HepG2 (cell line): ENCODE results near the gene ZNF22. TPM values are rescaled to one million over a fixed set of nuclear protein-coding genes. Genes with fewer than 3 reads are reported as not detected.
A peak's percentile ranks its signal among the peaks of the same experiment; 100 is the strongest.

Experiments
- CENPBD1 ChIP-seq: sonication (generic); formaldehyde crosslinking; IDR thresholded peaks from 2 replicates; pipeline ENCODE4 v1.8.0; 2022; ENCODE audit warnings: missing genetic modification reagents, low read depth, mild to moderate bottlenecking, borderline replicate concordance
- CHD4 ChIP-seq: fragments of 200-600 bp; sonication (generic); IDR thresholded peaks from 2 replicates; pipeline ENCODE4 v1.7.0; 2017; ENCODE audit warnings: mild to moderate bottlenecking, low read length, borderline replicate concordance
- DRAP1 ChIP-seq: IDR thresholded peaks from 2 replicates; pipeline ENCODE4 v1.6.1; 2016; ENCODE audit warnings: missing genetic modification reagents, missing compliant biosample characterization
- E2F2 ChIP-seq: sonication (generic); formaldehyde crosslinking; IDR thresholded peaks from 2 replicates; pipeline ENCODE4 v1.4.0; 2020; ENCODE audit warnings: missing genetic modification reagents, borderline replicate concordance
- FOXJ3 ChIP-seq: sonication (generic); formaldehyde crosslinking; IDR thresholded peaks from 2 replicates; pipeline ENCODE4 v1.4.0; 2020; ENCODE audit warnings: missing genetic modification reagents, mild to moderate bottlenecking, borderline replicate concordance
- GATAD1 ChIP-seq: IDR thresholded peaks from 2 replicates; pipeline ENCODE4 v1.6.1; 2016; ENCODE audit warnings: missing genetic modification reagents, missing compliant biosample characterization
- GTF2F1 ChIP-seq: fragments of 150-350 bp; IDR thresholded peaks from 2 replicates; pipeline ENCODE4 v1.6.1; 2014; ENCODE audit warnings: low read length
- HNF4G ChIP-seq, 2 experiments: sonication (generic) in 1 of 2; formaldehyde crosslinking in 1 of 2; IDR thresholded peaks; 2 replicates each; pipeline versions ENCODE4 v1.4.0 to v1.6.1; 2011 to 2020; ENCODE audit warnings: borderline replicate concordance in 2 of 2, low read depth in 2 of 2, mild to moderate bottlenecking in 2 of 2, low read length in 1 of 2, missing genetic modification reagents in 1 of 2, moderate library complexity in 1 of 2
- HNRNPH1 ChIP-seq: fragments of 200-400 bp; formaldehyde crosslinking; optimal IDR thresholded peaks from 2 replicates; pipeline ENCODE3; 2017; ENCODE audit warnings: mild to moderate bottlenecking, low read depth, low read length
- JUNB ChIP-seq: sonication (generic); formaldehyde crosslinking; IDR thresholded peaks from 2 replicates; pipeline ENCODE4 v1.8.0; 2022; ENCODE audit warnings: missing genetic modification reagents, mild to moderate bottlenecking, borderline replicate concordance
- KAT8 ChIP-seq: IDR thresholded peaks from 2 replicates; pipeline ENCODE4 v1.6.1; 2016; ENCODE audit warnings: missing genetic modification reagents, missing compliant biosample characterization
- NFYB ChIP-seq: sonication (generic); formaldehyde crosslinking; IDR thresholded peaks from 2 replicates; pipeline ENCODE4 v1.4.0; 2020; ENCODE audit warnings: missing genetic modification reagents
- PRMT3 ChIP-seq: sonication (generic); formaldehyde crosslinking; IDR thresholded peaks from 2 replicates; pipeline ENCODE4 v1.8.1; 2022; ENCODE audit warnings: low read depth, mild to moderate bottlenecking, moderate library complexity, missing genetic modification reagents, borderline replicate concordance
- SIX1 ChIP-seq: sonication (generic); formaldehyde crosslinking; IDR thresholded peaks from 2 replicates; pipeline ENCODE4 v1.4.0; 2020; ENCODE audit warnings: missing genetic modification reagents, borderline replicate concordance
- SMC3 ChIP-seq: IDR thresholded peaks from 2 replicates; pipeline ENCODE4 v1.6.1; 2011; ENCODE audit warnings: low read length, improper control_type of control experiment
- TEAD3 ChIP-seq: optimal IDR thresholded peaks from 2 replicates; pipeline ENCODE3; 2016; ENCODE audit warnings: borderline replicate concordance
- THRA ChIP-seq: sonication (generic); formaldehyde crosslinking; IDR thresholded peaks from 2 replicates; pipeline ENCODE4 v1.4.0; 2020; ENCODE audit warnings: missing genetic modification reagents, borderline replicate concordance
- YEATS4 ChIP-seq: sonication (generic); formaldehyde crosslinking; IDR thresholded peaks from 2 replicates; pipeline ENCODE4 v1.4.0; 2020; ENCODE audit warnings: missing genetic modification reagents, borderline replicate concordance
- YY1 ChIP-seq: IDR thresholded peaks from 2 replicates; pipeline ENCODE4 v1.6.1; 2011; ENCODE audit warnings: low read length, low read depth, moderate library complexity, mild to moderate bottlenecking; ENCODE audit not compliant: insufficient read depth, insufficient replicate concordance
- ZFP37 ChIP-seq: sonication (generic); formaldehyde crosslinking; IDR thresholded peaks from 2 replicates; pipeline ENCODE4 v1.4.0; 2020; ENCODE audit warnings: missing genetic modification reagents, borderline replicate concordance
- ZFP82 ChIP-seq: sonication (generic); formaldehyde crosslinking; IDR thresholded peaks from 2 replicates; pipeline ENCODE4 v1.5.1; 2020; ENCODE audit warnings: mild to moderate bottlenecking, missing genetic modification reagents, borderline replicate concordance
- ZKSCAN5 ChIP-seq: sonication (generic); formaldehyde crosslinking; IDR thresholded peaks from 2 replicates; pipeline ENCODE4 v1.5.1; 2020; ENCODE audit warnings: mild to moderate bottlenecking, missing genetic modification reagents
- ZMAT3 ChIP-seq: sonication (generic); formaldehyde crosslinking; conservative IDR thresholded peaks from 2 replicates; pipeline ENCODE4 v1.7.0; 2021; ENCODE audit warnings: missing genetic modification reagents
- ZNF205 ChIP-seq: IDR thresholded peaks from 2 replicates; pipeline ENCODE4 v1.6.1; 2018; ENCODE audit warnings: missing biosample characterization, missing genetic modification reagents
- ZNF34 ChIP-seq: sonication (generic); formaldehyde crosslinking; IDR thresholded peaks from 2 replicates; pipeline ENCODE4 v1.4.0; 2020; ENCODE audit warnings: mild to moderate bottlenecking, missing genetic modification reagents, borderline replicate concordance
- ZNF605 ChIP-seq: sonication (generic); formaldehyde crosslinking; IDR thresholded peaks from 2 replicates; pipeline ENCODE4 v1.8.0; 2022; ENCODE audit warnings: mild to moderate bottlenecking, missing genetic modification reagents
- ZNF891 ChIP-seq: sonication (generic); formaldehyde crosslinking; IDR thresholded peaks from 2 replicates; pipeline ENCODE4 v1.5.0; 2020; ENCODE audit warnings: mild to moderate bottlenecking, missing genetic modification reagents
- polyA plus RNA-seq, 8 experiments: library from polyadenylated mRNA; depleted of rRNA in 3 of 8; stranded (reverse) in 7 of 8; unstranded in 1 of 8; fragments of >200 nt; fragmentation: Illumina TruSeq in 4 of 8; extraction: Trizol in 4 of 8; gene quantifications; 2 replicates each; pipeline versions ENCODE4 v1.2.1 to v1.2.3, GENCODE V29; 2011 to 2016; ENCODE audit warnings: low read depth in 4 of 8, missing spikeins in 1 of 8, mixed read lengths in 1 of 8; ENCODE audit not compliant: insufficient read depth in 1 of 8
- total RNA-seq, 5 experiments: library from RNA; depleted of rRNA; stranded (reverse); fragments of >200 nt; fragmentation: Illumina TruSeq; extraction: Trizol; gene quantifications; 2 replicates each; pipeline ENCODE4 v1.2.3, GENCODE V29; 2016; ENCODE audit warnings: low read depth in 1 of 5

Gene ZNF22
- total and polyA plus RNA-seq, 2 of the 13 experiments (the other 11 are each of a cell fraction or from before 2014, with no cell fraction given): 0.40 to 1.3 TPM

GRCh38 chr10:44978570-44979280 is 22.0 kb upstream of the ZNF22 start, which contains the start of gene DEPP1 (continued):
- TF ChIP-seq GTF2F1 (peak; percentile 95), NFYB (CRISPR knock-in tag) (peak; percentile 49), CENPBD1 (CRISPR knock-in tag) (peak; percentile 15; the same call in 1 of the 2 replicates), GATAD1 (peak; percentile 77), CHD4 (peak; percentile 60; the same call in 1 of the 2 replicates), ZFP82 (CRISPR knock-in tag) (no peak), THRA (CRISPR knock-in tag) (peak; percentile 96), HNF4G (IDR thresholded peaks at IDR 0.05; ENCODE audit: borderline replicate concordance, low read depth, low read length) (0 out of 2 replicates have a peak, but pooled peaks have one; percentile 13), HNF4G (CRISPR knock-in tag; IDR thresholded peaks at IDR 0.05; ENCODE audit: borderline replicate concordance, low read depth) (peak; percentile 73), JUNB (CRISPR knock-in tag) (no peak), ZNF34 (no peak), ZMAT3 (CRISPR knock-in tag) (peak; percentile 75), SIX1 (CRISPR knock-in tag) (0 out of 2 replicates have a peak, but pooled peaks have one; percentile 8), ZNF891 (CRISPR knock-in tag) (no peak; the same call in 1 of the 2 replicates), ZKSCAN5 (CRISPR knock-in tag) (no peak), E2F2 (CRISPR knock-in tag) (peak; percentile 54; the same call in 1 of the 2 replicates), HNRNPH1 (no peak), FOXJ3 (peak; percentile 66; the same call in 1 of the 2 replicates), ZNF205 (peak; percentile 76), ZNF605 (peak; percentile 93; the same call in 1 of the 2 replicates), YY1 (peak; percentile 63), KAT8 (CRISPR knock-in tag) (peak; percentile 90), TEAD3 (peak; percentile 89), ZFP37 (peak; percentile 96), PRMT3 (CRISPR knock-in tag) (0 out of 2 replicates have a peak, but pooled peaks have one; percentile 83), SMC3 (peak; percentile 21), DRAP1 (CRISPR knock-in tag) (peak; percentile 95), YEATS4 (no peak)
